ENCODE results near the gene CA4.
A peak's percentile ranks its signal among the peaks of the same experiment; 100 is the strongest.

CA4 gene

DNA sequence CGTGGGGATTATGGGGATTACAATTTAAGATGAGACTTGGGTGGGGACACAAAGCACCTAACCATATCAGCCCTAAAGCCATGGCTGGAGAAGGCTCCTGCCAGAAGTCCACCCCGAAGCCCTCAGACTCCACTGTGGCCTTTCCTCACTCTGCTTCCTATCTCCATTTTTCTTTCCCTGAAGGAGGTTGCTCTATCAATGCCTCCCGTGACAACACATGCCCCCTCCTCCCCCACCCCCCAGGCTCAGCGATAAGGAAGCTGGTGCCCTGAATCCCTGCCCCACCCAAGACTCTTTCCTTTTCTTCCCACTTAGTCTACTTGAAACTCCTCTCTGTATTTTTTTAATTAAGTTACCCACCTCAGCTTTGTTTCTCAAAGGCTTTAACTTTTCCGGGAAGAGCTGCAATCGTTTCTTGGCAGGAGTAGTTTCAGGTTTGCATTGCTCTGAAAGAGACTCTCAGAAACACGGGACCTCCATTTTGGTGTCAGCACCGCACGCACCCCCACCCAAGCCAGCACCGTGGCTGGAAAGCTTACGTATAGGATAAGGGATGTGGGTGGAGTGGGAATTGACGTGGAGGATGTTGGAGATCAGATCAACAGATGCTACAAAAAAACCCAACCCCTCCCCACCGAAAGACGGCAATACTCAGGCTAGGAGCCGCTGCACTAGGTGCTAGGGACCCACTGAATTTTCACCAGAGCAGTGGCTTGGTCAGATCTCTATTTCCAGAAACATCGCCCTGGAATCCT, 15.2 kb upstream of the CA4 start:
- no peak for DNase-seq

DNA sequence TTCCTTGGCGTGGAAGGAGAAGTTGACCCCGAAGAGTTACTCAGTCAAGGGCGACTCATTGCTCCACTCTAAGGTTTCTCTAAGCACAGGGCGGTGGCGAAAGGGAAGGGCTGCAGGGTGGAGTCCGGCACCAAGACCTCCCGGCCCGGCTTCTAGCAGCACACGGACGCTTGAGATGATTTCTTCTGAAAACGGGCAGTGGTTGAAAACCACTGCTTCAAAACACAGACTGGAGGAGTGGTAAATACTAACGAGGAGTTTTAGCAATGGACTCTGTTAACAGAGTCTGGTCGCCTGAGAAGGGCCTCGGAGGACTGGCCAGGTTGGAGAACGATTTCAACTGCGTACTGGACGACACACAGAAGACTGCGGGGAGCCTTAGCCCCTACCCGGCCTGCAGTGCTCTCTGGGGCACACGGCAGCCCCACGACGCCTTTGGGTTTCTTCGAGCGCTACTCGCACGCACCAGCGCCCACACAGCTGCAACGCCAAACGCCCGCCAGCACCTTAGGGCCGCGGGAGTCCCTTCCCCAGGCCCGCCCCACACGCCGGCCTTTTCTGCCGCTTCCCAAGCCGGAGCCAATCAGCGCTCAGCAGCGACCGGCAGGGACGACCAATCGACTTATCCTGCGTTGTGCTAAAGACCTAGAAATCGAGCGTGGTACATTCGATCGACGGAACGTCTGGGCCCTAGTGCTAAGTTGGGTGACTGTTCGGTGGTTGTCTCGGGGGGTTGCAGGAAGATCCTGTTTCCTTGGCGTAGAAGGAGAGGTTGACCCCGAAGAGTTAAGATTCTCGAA, 14.4 kb upstream of the CA4 start:
- peak; percentile 80 for DNase-seq

DNA sequence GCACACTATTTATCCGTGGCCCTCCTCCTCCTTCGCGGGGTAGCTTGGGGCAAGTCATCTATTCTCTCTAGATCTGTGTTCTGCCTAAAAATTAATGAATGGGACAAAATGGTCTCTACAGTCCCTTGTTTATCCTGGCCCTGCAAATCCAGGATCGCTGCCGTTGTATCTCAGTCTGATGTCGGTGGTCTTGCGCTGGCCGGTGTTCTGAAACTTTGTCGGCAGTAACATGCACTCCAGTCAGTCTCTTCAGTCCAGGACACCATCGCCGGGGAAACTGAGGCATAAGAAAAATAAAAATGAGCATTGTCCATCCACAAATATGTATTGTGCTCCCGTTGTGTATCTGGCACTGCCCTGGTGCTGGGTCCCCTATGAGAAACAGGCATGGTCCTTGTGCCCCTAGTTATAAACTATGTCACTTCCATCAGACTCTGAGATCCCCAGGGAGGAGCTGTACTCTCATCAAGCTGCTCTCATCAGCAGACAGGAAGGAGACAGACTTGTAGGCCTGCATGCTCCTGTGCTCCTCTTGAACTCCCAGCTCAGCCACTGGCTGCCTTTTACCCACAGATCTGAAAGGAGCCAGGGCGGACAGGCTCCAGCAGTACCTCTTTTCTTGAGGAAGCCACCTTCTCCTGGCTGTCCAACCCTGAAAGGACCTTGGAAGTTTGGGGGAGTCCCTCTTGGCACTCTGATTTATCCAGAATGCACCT, 13.7 kb upstream of the CA4 start:
- no peak for DNase-seq

DNA sequence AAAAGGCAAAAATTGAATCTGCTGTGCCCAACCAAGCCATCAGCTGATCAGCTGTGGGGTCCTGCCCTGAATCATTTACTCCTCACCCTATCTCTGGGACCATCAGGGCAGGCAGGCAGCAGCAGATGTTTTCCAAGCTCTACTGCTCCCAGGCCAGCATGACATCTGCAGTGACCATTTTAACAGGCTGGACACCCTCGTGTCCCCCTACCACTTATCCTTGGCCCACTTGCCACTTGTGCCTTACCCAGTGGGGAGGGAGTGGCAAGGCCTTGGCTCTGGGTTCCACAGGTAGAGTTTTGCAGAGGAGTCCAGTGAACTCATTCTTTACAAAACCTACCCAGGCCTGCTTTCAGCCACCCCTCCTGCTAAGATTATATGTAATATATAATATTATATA, 12.0 kb upstream of the CA4 start:
- no peak for DNase-seq

DNA sequence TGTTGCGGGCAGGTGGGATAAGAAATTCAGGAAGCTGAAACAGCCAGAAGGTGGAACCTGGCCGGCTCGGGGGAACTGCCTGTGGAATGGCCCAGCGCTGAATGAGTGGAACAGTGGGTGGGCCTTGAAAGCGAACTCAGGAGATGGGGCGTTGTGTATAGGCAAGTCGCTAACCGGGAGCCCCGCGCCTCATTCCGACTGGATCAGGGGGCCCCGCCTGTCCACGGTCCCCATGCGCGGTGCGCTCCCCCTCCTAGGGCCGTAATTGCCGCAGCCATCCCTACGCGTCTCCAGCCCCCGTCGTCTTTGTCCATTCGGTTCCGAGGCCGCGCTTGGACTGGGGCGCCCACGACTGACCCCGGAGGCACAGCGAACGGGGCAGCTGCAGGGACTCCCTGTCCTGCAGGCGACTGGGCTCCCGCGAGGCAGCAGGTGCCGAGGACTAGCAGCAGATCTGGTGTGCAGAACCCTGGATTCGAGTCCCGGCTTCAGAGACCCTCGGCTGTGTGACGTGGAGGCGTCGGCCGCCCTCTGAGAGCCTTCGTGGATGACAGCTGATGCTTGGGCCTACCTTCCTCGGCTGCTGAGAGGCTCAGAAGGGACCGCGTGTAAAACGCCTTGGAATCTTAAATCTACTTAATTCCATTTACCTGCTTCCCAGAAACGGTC, 10.9 kb upstream of the CA4 start:
- DNase-seq, result no peak

DNA sequence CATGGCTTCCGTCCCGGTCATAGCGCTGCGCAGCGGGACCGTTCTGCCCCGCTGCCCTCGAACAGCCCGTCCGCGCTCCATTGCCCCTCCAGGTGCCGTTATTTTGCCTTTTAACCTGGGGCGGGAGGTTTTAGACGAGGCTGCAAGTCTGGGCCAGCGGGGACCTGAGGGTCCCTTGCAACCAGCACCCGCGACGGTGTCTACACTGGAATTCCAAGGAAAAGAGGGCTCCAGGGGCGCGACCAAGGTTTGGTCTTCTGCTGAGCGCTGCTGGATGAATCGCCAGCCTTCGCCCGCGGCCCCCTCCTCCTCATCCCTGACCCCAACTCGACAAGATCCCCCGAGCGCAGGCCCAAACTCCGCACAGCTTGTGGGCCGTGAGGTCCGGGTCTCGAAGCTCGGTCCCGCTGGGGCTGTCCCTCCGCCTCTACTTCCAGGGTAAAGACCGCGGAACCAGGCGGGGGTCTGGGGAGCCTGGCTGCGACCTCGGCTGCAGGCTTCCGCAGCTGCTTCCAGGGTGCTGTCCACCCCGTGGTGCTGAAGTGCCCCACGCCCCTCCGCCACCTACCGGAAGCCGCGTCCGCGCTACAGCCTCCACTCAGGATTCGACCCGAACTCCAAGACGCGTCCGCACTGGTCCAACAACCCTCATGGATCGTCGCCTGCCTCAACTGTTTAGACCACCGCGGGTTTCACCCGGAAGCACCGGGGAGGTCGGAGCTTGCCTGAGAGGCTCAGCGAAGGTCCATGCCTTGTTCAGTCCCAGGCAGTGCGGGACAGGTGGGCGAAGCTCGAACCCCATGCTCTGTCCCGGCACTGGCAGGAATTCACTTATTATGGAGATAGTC, 10.1 kb upstream of the CA4 start:
- peak; percentile 29 for DNase-seq

DNA sequence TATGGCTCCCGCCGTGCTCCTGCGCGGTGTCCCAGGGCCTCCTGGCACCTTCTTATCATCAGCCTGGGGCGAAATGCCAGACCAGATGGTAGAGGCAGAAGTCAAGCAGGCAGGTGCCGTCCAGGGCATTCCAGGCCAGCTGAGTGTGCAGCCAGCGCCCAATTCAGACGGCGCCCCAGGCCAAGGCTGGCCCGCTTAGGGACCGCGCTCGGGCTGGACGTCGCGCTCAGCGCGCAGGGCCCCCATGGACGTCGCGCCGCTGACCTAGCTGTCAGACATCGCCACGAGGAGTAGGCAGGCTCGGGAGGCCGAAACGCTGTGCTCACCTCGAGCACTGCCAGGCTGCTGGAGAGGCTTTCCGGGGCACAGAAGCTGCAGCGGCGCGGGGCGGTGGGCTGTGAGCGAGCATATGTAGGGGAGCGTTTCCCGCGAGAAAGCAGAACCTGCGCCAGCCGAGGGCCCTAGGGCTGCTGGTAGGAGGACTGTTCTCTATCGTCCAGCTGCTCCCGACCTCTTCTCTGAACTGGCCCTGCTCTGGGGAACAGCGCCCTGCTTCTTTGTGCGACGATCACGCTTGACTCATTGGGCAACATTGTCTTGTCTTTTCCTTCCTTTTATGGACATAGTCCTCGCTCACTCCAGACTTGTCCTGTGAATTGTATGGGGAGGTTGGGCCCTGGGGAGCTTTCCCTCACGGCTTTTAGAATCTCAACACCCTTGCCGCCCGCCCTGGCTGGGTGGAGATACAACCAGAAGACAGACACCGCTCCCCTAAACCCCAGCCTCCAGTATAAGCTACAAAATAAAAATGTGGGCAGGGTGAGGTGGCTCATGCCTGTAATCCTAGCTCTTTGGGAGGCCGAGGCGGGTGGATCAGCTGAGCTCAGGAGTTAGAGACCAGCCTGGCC, 8.4 kb upstream of the CA4 start:
- DNase-seq, result no peak

DNA sequence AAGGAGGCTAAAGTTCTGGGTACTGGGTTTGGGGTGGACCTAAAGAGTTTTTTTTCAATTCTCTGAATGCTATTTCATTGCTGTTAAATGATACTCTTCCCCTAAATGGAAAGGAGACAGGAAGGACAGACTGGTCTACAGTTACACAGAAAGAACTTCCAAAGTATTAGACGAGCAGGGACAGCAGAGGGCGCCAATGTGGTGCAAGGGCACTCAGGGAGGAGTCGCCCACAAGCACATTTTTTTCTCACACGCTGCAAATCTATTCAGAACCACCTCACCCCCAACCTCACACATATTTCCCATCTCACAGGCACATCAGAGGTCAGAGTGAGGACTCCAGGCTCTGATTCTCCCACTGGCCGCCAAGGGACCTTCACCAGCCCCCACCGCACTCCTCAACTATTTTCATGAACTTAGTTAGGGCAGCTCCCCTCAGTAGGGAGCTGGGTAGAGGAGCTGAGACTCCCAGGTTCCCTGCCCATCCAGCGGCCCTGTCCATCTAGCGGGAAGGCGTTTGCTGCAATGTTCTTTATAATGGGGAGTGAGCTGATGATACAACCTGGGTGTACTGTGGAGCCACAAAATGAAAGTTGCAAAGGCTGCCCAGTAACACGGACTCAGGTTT, 6.8 kb upstream of the CA4 start:
- DNase-seq, result peak; percentile 43

DNA sequence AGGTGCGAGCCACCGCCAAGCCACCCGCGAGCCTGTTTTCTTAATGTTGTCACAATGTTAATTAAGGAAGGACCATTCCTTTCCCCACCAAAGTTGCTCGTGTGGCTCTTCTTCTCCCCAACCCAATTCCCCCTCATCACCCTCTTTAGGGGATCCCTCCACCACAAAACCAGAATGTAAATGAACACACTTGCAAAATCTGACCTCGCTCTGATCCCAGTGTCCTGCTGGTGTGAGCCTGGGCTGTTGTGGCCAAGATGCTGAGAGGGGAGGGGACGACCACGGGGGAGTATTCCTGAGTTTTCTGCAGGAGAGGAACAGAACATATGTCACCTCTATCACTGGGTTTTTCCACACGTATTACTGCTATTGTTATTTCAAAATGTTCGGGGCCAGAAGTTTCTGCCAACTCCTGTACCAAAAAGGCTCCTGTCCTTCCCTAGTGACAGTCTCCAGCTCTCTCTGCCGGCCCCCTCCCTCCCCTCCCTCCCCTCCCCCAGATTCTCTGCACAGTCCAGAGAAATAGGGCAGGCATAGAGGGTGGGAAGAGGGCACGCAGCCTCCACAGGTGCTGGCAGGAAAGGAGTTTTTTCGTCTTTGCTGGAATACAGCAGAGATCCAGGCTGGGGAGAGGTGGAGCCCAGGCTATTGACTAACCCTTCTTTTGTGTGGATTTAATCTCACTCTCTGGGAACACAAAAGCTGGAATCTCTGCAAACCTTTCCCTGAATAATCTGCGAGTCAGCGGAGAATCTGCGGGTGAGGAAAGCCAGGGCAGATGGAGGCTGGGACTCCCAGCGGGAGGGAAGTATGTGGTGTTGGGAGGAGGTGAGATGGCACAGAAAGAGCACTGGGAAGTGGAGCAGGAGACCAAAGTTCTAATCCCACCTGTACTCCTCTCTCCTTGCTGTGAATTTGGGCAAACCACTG, 4.5 kb upstream of the CA4 start:
- no peak for DNase-seq

DNA sequence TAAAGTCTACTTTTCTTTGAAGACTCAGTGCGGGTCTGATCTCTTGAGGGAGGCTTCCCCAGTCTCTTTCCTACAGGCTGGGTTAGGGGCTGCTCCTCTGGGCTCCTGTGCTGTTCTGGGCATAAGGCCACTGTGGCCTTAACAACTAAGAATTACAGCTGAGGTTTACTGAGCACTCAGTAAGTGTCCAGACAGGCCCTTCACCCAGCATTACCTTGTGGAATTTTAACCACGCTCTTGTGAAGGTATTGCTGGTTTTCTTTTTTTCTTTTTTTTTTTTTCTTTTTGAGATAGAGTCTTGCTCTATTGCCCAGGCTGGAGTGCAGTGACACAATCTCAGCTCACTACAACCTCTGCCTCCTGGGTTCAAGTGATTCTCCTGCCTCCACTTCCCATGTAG, 3.6 kb upstream of the CA4 start:
- DNase-seq, result no peak

DNA sequence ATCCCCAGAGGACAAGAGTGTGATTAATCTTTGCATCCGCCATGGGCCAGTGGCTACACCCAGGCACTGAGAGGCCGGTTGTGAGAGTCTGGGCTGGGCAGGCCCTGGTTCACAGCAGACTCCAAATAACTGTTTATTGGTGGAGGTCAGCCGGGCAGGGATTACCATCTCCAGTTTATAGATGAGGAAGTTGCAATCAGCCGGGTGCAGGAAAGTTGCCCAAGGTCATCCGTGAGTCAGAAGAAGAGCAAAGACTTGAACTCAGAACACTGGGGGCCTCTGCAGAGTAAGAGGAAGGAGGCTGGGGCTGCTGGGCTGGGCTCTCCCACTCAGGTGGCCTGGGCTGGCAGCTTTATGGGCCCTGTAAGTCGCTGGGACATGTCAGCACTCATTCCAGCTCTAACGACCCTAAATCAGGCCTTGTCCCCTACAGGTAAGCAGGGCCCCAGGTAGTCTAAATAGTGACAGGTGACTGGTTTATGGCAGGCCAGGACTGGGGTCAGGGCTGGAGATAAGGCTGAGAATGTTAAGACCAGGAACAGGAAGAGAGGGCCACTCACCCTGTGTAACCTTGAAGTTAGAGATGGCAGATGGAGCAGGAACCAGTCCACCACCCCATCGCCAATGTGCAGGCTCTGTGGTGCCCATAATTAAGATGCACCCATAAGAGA, 2.1 kb upstream of the CA4 start:
- DNase-seq, result no peak

DNA sequence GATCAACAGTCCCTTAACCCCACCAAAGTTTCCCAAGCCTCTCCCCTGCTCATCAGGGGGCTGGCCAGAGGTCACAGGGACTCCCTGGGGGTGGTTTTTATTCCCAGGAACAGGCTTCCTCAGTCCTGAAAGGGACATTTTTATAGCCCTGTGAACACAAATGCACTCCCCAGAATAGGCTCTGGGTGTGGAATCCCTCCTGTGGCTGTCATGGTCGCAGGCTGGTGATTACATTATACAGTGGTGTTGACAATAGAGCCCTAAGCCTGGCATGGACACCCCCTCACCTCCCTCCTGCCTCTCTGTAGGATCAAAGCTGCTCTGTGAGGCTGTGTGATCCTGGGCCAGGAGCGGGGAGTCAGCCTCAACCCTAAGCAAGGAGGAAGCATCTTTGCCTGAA, 1.4 kb upstream of the CA4 start:
- no peak for DNase-seq

DNA sequence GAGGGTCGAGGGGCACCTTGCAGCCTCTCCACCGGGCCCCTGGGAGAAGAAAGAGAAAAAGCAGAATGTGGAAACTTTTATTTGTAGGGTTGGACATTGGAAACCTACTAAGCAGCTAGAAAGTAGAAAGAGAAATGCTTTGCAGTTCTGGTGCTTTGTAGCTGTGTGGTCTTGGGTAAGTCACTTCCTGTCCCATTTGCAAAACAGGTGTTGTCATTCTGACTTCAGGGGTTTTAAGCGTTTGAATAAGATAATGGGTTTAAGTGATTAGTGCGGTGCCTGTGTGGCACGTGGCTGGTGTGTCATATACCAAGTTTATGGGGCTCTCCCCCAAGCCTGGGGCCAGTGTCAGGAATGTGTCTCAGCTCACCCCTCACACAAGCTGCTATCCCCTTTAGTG, 1.6 kb downstream of the CA4 start:
- no peak for DNase-seq

DNA sequence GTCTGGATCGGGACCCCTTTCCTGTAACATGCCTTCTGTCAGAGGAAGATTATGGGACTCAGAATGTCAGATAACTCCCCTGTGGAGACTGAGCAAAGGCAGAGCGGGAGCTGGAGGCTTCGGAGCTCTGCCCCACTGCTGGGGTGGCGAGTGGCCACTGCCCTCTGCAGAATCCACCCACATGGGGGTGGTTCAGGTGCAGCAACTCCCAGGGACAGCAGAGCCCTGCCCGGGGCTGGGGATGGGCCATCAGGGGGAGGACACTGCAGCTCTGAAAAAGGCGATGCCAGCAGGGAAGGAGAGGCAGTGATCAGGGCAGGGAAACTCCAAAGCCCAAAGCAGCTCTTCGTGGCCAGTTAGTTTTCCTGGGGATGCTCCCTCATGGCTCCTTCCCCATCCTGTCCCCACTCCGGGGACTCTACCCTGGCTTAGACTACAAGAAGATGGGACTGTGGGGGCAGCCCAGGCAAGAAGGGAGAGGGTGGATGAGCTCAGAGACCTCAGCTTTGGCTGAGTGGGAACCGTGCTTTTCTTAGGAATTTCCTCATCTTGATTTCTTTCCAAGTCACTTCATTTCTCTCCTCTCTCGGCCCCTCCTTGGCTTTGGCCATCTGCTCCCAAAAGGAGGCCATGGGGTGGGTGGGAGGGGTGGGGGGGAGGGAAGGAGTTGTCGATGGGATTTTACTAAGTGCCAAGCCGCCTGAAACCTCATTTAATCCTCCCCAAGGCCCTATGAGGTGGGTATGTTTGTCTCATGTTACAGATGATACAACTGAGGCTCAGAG, 4.0 kb downstream of the CA4 start:
- DNase-seq, result no peak

DNA sequence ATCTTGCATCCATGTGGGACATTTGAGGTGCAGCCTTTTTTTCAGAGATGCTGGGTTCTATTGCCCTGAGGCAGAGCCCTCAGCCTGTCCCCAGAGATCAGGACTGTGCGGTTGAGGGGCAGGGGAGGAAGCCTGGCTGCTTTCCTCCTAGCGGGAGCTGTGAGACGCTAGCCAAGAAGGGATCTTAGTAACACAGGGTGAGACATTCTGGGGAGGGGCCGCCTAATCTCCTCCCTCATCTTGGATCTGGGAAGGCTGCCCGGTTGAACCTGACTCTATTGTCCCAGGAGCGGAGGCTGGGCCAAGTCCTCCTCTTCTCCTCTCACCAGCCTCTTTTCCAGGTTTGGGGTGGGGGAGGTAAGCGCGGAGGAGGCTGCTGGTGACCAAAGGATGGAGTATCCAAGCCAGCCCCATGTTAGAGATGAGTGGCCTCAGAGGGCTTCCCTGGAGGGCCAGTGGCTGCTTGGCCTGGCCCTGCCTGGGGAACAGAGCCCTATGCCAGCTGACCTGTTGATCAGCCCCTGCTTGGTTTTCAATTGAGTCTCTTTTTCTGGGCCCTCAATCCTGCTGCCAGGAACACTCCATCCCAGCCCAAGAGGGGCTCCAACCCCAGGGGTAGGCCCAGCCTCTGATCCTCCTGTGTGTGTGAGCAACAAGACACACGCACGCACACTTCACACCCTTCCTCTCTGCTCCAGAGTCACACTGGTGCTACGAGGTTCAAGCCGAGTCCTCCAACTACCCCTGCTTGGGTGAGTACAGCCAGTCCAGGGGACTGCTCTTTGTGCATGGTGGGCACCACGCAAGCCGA, 5.0 kb downstream of the CA4 start:
- DNase-seq, result no peak

DNA sequence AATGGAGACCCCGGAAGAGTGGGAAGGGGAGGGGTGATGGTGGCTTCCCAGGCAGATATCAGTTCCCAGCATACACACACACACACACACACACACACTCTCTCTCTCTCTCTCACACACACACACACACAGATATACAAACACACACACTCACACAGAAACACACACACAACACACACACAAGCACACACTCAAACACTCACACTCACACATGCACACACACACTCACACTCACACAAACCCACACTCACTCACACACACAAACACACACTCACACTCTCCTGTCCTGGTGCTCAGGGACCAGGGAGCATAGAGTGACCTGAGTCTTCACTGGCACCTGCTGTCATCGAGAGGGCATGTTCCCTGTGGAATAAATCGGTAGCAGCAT, 5.6 kb downstream of the CA4 start:
- DNase-seq, result no peak

DNA sequence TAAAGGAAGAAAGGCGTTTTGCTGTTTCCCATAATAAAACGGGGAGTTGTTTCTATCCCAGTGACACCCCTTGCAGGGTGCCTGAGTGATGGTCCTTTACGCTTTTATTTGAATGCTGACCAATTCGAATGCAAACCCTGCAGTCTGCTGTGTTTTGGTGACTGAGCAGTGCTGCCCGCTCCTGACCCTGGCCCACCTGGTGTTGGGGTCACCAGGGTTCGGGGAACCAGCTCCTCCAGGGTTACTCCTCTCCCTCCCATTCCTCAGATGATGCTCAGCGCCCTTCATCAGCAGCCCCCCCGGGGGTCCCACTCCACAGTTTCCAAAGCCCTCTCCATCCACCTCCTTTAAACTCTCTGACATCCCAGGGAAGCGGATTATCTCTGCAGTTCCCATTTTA, 6.0 kb downstream of the CA4 start:
- no peak for DNase-seq

All from NCI-H1048 (cell line).